Fibroblast of villous mesenchyme (primary cell): ENCODE data around the gene HDGF. TPM values are rescaled to one million over a fixed set of nuclear protein-coding genes. Genes with fewer than 3 reads are reported as not detected.
A peak's percentile ranks its signal among the peaks of the same experiment; 100 is the strongest.

Experiments
- DNase-seq: peaks from one replicate; pipeline ENCODE4 v3.0.0-alpha.2; 2010; ENCODE audit warnings: low read depth
- H3K4me3 ChIP-seq: 2 replicates; pipeline ENCODE4 v1.5.1; 2011; ENCODE audit warnings: low read depth, mild to moderate bottlenecking, low read length
- CTCF ChIP-seq: IDR thresholded peaks from 2 replicates; pipeline ENCODE4 v1.5.1; 2012; ENCODE audit warnings: low read depth, mild to moderate bottlenecking, low read length; ENCODE audit not compliant: insufficient read depth
- total RNA-seq: library from RNA; depleted of rRNA; stranded (reverse); fragments of >200 nt; gene quantifications from 2 replicates; pipeline ENCODE4 v1.2.3, GENCODE V29; 2012

The HDGF gene
- total RNA-seq, 1 donor, result 196 TPM

DNA sequence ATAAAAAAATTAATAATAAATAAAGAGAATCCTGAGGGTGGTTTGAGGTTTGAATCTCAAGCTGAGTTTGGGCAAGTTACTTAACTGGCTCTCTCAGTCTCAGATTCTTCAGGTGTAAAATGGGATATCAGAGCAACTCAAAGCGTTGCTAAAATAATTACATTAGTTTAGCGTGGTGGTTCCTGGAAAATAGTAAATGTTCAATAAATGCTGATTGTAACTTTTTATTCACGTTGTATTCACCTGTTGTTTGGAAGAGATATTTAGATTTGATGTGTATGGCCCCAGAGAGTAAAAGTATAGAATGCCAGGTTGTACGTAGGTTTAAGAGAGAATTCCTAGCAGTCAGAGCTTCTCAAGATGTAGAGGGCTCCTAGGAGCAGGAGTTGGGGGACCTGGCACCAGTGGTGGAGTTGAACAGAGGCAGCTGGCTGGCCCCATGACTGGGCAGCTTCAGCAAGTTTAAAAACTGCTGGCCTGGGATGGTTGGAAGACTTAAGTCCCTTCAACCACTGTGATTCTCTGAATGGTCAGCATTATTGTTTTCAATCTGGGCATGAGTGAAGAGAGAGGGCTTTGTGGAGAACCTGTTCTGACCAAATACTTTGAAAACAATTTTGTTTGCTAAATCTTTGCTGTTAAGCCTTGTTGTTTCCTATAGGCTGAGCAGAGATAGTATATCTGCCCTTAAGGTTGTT lies 38.3 kb upstream of the HDGF start:
- DNase-seq, result no peak
- no peak overlapping the region for H3K4me3 ChIP-seq
- TF ChIP-seq CTCF, result no peak

GRCh38 chr1:156788136-156788535 lies 36.7 kb upstream of the HDGF start:
- H3K4me3 ChIP-seq, result no peak overlapping the region
- no peak for TF ChIP-seq CTCF
- no peak for DNase-seq

GRCh38 chr1:156786640-156787039 lies 35.2 kb upstream of the HDGF start:
- no peak overlapping the region for H3K4me3 ChIP-seq
- no peak for DNase-seq
- TF ChIP-seq CTCF, result no peak

DNA sequence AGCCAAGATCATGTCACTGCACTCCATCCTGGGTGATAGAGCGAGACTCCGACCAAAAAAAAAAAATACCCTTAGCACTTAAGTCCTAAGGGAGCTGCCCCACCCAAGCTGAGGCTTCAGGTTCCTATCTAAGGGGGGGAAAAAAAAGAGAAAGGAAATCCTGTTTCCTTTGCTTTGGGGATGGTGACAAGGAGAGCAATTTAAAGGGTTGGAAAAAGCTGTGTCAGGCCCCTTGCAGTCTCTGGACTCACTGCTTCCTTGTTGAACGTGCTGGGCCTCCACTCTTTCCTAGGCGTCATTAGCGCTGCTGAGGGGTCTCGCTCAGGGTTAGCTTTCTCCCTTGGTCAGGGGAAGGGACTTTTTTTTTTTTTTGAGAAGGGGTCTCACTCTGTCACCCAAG lies 34.0 kb upstream of the HDGF start:
- DNase-seq, result no peak
- no peak overlapping the region for H3K4me3 ChIP-seq
- TF ChIP-seq CTCF, result no peak

GRCh38 chr1:156781585-156782186 lies 30.2 kb upstream of the HDGF start:
- TF ChIP-seq CTCF, result no peak
- peak; percentile 63 for DNase-seq
- H3K4me3 ChIP-seq, result no peak overlapping the region

DNA sequence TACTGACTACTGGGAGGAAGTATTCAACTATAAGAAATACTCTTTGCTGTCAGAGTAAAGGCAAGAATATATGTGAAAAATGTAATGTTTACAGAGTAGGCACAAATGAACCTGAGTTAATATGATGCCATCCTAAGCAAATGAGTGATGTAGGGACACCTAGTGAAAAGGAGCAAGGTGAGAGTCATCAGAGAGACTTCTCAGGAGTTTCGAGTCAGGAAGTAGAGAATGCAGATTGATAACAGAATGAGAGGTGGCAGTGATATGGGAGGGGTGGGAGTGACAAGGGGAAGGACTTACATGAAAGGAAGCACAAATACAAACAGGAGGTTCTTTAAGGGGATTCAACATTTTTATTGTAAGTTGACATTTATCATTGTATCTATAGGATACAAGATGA lies 26.1 kb upstream of the HDGF start:
- TF ChIP-seq CTCF, result no peak
- H3K4me3 ChIP-seq, result no peak overlapping the region
- DNase-seq, result no peak
